GM10266 (cell line): ENCODE measurements around the gene GNAS-AS1.
"Not testable (repeated sequence)": the region's sequence is repeated elsewhere in the genome, so short reads cannot be mapped to it uniquely, and the experiment has no call there.

Source experiments
- DNase-seq: peaks from one replicate; pipeline ENCODE4 v3.0.0; 2012; ENCODE audit errors: extremely low spot score
- CTCF ChIP-seq: IDR thresholded peaks from 2 replicates; pipeline ENCODE4 v1.5.1; 2012; ENCODE audit warnings: mild to moderate bottlenecking, low read depth; ENCODE audit not compliant: control insufficient read depth, insufficient read depth; ENCODE audit errors: missing control alignments

The GNAS-AS1 gene

GRCh38 chr20:58822748-58823730, 27.7 kb downstream of the GNAS-AS1 start:
- DNase-seq = no peak
- TF ChIP-seq CTCF = no peak

- no peak for TF ChIP-seq CTCF
- DNase-seq = no peak
Observed at GRCh38 chr20:58822149-58822548, 28.6 kb downstream of the GNAS-AS1 start.

- not testable (repeated sequence) for DNase-seq
Observed at GRCh38 chr20:58820515-58820914, 30.2 kb downstream of the GNAS-AS1 start.

GRCh38 chr20:58819921-58820320, 30.8 kb downstream of the GNAS-AS1 start:
- DNase-seq = no peak
- no peak for TF ChIP-seq CTCF

- DNase-seq = no peak
Observed at GRCh38 chr20:58818586-58819285, 32.0 kb downstream of the GNAS-AS1 start.

GRCh38 chr20:58817748-58818147, 33.0 kb downstream of the GNAS-AS1 start:
- no peak for DNase-seq
- TF ChIP-seq CTCF = no peak

More at GRCh38 chr20:58818586-58819285, 32.0 kb downstream of the GNAS-AS1 start:
- no peak for TF ChIP-seq CTCF

- TF ChIP-seq CTCF = no peak
- no peak for DNase-seq
Observed at GRCh38 chr20:58816957-58817651, 33.6 kb downstream of the GNAS-AS1 start.
